GM21528 (cell line): ENCODE results near the gene PDGFC.

Experiments used
- ATAC-seq: cut with Tn5 transposase; IDR thresholded peaks from one replicate; pipeline ENCODE4 v1.9.1; 2021; ENCODE audit warnings: mild to moderate bottlenecking, moderate library complexity; ENCODE audit not compliant: unreplicated experiment, low FRiP score

Gene PDGFC

DNA sequence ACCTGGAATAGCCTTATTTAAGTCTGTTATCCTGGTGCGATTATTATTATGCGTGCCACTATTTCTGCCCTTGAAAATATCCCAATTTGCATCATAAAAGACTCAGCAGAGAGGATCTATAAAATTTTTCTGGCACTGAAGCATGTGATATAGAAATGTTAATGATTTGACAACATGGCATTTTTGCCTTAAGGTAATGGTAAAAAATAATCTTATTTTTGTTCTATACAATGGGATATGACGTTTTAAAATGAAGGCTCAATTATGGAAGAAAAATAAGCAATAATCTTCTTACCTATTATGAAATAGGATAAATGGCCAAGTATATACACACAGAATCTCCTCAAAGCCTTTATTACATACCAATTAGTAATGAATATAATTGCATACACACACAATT, 113.5 kb downstream of the PDGFC start:
- ATAC-seq: no peak

DNA sequence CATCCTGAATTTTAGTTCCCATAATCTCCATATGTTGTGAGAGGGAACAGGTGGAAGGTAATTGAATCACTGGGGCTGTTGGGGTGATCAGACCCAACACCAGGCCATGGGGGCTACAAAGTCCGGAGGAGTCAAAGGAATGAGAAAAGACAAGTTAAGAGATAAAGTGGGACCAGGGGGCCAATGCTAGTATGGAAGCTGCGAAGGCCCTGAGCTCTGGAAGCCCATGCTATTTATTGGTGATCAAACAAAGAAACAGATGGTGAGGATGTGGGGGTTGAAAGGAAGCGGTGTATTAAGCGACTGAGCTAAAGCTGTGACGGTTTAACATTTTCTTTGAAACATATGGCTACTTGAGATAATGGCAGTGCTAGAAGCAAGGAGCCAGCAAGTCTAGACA, 132.8 kb downstream of the PDGFC start:
- ATAC-seq: no peak

DNA sequence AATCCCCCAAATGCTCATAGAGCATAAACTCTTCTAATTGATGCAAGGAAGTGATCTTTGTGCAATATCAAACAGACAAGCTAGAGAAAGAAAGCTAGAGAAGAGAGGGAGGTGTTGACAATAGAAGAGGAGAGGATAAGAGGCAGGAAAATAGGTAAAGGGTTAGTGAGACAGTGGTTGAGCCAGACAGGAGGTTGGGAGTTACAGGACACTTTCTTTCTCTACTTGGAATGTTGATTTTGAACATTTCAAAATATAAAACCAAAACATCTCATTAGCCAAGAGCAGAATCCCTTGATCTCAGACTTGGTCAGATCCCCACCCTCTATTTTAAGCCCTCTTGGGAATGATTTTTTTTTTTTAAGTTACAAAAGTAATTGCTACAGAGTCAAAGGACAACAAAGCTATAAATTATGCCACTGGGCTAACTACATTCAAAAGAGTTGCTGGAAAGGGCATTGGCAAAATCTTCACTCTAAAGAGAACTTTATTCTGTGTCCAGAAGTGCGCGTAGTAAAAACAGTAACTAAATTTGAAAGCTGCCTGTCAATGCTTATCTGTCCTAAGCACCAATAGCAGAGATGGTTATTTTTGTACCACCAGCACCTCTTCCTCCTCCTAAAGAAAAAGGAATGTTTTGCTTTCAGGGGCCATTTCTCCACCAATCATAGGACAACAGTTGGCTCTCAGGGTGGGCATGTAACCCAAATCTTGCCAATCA, 133.8 kb downstream of the PDGFC start:
- ATAC-seq: no peak

DNA sequence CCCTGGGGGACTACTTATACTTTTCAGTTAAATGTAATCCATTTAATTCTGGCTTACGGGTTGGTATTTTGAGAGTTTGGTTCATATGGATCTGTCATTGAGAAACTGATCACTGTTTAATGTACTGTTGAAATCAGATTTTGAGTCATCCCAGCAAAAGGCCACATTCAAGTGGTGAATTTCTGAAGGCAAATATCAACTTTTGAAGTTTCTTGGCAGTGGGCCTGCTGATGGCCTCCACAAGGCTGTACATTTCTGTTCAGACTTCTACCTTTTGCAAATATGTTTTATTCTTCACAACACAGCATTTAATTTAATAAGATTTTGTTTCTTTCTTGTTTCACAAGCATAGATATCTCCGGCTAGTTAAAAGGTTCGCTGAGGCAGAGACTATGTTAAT, 138.7 kb downstream of the PDGFC start:
- no peak for ATAC-seq

DNA sequence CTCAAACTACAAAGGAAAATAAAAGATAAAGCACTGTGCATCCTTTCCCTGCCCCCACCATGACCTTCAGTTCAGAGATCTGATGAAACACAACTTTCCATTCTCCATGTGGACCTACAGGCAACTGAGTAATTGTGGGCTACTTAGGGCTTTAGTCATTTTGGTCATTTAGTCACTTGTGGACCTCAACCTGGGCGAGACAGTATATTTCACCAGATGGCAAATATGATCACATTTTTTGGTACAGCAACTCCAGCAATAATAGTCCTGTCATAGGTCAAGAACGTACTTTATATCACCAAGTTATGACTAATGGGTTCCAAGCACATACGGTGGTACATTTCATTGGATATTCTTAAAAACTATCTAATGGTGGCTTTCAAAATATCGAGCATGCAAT, 141.2 kb downstream of the PDGFC start:
- no peak for ATAC-seq

DNA sequence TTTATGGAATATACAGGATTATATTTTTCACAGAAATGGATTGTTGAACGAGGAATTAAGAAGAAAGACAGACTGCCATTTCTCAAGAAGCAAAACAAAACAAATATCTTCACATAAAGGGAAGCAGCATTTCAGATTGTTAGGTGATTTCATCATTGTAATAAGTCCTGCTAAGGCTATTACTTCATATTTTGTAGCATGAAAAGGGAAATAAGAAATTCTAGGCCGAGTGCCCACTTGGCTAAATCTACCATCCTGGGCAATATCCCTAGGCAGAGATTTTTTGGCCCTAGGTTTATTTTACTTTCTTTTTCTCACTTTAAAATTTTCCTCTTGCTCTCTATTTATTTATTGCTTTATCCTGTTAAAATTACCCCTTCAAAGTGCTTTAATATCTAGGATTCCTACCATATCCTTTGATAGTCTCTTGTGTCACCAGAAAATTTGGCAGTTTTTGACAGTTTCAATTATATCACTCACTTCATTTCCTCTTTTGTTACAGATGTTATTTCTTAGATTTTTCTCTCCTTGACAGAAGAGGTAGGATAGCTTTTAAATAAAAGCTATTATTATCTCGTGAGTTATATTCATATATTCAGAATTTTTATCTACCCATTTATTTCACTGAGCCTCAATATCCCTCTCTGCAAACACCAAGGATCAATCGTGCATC, 142.3 kb downstream of the PDGFC start:
- no peak for ATAC-seq

DNA sequence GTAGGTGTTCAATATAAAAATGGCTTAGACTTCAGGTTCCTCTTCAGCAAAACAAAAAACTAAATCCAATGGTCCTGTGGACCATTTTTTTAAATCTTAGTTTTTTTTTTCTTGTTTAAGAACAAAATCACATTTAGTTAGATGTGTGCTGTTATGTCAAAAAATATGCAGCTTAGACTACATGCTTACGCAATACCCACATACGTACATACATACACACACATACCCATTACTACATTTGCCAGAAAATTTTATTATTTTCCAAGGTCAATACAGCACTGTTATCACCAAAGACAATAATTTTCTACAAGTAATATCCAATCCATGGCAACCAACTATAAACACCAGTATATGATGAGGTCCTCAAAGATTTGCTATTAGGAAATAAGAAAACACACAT, 144.1 kb downstream of the PDGFC start:
- no peak for ATAC-seq

DNA sequence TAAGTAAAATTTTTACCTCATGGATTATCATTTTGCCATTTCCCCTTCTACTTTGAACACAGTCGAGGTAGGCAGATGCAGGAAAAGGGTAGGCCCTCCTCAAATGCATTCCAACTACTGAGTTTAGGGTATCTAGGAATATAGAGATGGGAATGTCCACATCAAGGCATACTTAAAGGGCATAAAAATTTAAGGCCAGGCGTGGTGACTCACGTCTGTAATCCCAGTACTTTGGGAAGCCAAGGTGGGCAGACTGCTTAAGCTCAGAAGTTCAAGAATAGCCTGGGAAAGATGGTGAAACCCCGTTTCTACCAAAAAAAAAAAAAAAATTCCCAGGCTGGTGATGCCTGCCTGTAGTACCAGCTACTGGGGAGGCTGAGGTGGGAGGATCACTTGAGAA, 146.5 kb downstream of the PDGFC start:
- ATAC-seq: no peak

DNA sequence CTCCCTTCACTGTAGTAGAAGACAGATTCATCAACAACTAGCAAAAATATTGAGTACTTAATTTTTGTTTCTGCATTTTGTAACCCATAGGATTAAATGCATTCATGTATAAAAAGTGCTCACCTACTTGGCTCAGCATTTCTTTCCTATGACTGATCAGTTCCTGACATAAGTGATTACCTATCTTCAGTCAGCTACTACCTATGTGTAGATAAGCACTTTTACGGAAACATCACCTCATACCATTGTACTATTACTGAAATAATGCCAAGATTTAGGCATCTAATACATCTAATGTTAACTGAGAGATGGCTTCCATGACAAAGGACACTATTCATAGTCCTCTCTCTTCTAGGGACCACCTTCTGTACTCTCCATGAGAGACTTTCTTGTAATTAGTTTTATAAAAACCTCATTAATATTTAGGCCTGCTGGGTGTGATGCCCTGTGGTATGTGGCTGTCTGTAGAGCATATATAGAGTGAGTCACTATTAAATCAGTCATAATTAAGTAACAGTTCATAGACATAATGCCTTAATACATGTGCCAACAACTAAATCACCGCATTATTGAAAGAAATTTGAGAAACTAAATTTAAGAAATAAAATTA, 147.0 kb downstream of the PDGFC start:
- no peak for ATAC-seq

DNA sequence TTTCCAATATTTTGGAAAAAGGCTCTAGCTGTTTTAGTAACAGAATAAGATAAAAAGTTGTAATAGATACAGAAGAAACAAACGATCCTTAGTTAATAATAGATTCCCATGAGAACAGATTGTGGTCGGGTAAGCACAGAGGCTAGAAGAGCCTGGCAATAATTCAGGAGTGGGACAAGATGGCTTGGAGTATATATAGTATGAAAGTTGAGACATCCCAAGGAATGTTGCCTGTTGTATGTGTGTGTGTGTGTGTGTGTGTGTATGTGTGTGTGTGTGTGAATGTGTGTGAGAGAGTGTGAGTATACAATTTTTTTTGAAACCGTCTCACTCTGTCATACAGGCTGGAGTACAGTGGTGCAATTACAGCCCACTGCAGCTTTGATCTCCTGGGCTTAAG, 150.7 kb downstream of the PDGFC start:
- ATAC-seq: no peak

DNA sequence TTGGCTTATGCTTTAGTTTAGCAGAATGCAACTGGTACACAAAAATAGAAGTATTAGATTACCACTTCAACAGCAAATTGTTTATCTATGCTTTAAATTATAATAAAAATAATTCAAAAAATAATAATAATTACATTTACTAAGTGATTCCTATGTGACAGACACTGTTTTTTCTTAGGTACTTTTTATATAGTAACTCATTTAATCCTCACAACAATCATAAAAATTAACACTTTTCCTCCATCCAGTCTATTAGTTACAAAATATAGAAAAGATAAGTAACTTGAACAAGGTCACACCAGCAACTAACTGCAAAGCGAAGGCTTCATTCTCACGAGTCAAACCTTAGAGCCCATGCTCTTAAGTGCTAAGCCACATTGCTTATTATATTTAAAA, 155.2 kb downstream of the PDGFC start:
- no peak for ATAC-seq

DNA sequence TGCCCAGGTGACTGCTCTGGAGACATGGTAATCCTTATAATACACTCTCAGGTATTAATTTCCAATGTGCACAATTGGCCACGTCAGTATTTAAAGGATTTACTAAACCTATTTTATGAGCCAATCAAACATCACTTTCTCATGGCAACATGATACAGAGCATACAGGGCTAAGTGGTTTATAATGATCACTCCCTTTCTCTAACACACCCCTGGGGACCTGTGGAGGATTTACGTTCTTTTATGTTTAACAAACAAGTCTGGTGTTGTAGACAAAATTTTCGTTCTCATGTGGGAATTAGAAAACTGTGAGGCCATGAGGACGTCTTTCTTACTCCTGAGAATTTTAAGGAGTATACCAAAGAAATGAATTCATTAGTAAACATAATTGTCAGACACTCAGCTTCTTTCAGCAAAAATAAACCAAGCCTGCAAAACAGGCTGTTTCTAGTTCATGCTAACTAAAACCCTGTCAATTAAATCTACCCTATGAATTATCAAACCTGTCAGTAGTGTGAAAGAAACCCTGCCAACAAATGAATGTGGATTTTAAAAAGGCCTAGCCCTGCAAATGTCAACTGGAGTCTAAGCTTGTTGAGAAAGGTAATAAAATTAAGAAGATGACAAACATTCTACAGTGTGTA, 155.8 kb downstream of the PDGFC start:
- ATAC-seq: no peak

DNA sequence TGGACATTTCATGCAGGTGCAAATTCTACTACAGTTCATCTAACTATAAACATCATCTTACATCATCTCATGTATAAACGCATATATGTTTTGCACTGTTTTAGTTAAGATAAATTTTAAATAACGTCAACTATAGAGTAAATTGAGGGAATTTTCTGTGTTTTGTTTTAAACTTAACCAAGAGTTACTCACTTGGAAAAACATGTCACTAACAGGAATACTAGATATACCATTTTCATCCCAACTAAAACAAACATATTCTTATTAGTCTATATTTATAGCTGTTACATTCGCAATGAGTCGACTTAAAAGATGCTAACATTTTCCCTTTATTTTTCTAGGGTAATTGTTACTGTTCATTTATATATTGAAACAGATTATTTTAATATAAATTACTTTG, 159.6 kb downstream of the PDGFC start:
- ATAC-seq: no peak

DNA sequence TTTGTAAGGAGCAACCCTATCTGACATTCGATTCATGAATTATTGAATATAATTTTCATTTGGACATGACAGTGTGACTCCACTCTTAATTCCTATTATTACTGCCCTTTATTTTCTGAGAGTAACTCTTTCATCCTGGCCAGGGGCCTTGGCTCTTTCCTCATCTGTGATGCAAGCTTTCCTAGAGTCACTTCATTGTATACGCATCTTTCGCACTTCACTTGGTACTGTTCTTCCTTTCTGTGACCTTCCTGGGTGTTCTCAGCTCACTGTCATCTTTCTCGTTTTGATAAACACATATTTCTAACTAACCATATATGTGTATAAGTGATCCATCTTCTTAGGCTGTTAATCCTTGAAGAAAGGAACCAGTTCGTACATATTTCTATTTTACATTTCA, 160.3 kb downstream of the PDGFC start:
- no peak for ATAC-seq

DNA sequence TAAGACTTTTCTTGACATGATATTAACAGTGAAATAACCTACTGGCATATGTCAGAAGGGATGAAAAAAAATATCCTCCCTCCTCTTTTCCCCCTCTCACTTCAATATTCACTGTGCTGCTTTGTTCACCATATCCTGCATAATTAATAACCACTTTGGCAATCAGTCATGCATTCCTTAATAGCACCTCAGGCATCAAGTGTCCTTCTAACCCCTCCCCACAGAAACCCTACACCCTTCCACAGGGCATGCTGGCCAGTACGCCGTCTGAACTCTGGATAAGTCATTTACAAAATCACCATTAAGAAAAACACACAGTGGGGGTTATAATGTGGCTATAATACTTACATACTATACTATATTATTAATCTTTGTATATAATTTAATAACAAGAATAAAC, 165.9 kb downstream of the PDGFC start:
- ATAC-seq: no peak

DNA sequence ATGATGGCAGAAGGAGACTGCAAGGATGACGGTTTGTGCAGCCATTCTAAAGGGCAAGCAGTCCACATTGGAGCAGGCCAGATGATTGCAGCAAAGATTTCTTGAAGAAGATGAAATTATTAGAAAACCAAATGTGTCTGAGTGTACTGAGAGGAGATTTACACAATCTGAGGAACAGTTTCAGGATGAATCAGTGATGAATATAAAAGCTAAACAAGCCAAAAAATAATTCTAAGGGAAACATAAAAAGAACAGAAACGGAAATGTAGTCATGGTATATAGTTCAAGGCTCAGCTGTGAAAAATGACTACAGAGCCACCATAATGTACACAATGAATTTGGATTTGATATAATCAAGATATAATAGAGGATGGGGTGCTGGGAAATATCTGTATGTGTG, 168.5 kb downstream of the PDGFC start:
- no peak for ATAC-seq

DNA sequence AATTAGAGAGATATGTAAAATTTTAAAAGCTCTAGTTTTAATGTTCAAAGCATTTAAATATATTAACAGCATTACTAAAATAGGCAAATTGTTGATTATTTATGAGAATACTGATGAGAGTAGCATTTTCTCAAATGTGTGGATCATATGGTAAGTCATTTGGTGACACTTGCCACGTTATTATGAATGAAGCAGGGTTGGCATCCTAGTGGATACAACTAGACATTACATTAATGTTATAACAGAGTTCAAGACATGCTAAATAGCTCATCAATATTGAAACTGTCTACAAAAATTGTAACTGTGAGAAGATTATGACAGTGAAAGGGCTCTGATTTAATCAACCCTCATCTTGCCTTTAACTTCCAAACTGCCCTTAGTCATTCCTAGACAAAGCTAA, 171.1 kb downstream of the PDGFC start:
- ATAC-seq: no peak

DNA sequence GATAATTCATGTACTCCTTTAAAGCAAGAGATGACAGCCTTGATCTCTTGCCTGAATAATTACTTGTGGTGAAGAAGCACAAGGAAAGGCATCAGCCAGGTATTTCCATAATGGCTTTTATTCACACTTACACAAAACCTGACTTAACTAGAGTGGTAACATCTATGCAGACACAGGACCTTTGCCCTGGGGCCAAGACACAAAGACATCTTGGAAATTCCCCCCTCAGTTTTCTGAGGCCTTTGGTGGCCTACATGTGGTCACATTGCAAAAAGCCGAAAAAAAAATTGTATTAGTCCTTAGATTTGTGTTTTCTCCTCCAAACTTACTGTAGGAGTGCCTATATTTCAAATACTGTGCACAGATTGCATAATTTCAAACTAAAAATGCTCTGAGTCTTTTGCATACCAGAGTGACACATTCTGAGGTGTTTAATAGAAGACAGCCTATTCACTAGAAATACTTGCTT, 172.4 kb downstream of the PDGFC start:
- ATAC-seq: no peak

DNA sequence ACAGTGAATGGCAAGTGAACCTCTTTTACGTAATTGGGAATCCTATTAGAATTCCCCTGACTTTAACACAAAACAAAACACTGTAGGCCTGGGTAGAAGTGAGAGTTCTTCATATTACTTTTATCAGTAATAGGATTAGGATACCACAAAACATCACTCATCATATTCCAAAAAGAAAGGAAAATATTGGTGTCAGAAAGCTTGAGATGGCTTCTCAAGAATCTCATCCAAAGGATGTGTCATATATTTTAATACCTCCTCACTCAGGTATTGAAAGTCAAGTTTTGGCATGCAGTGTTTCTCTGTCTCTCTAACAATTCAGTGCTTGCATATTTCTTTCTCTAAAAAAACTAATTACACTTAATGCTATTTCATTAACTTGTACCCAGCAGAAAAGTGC, 173.2 kb downstream of the PDGFC start:
- ATAC-seq: no peak

DNA sequence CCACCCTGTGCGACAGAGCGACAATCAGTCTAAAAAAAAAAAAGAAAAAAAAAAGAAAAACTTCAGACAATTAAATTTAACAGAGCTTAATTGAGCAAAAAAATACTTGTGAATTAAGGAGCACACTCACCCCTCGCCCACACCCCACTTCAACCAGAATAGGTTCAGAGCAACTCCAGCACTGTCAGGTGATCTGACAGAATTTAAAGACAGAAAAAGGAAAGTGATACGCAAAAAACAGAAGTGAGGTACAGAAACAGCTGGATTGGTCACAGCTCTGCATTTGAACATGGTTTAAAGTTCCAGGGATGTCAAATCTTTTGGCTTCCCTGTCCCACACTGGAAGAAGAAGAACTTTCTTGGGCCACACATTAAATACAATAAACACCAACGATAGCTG, 174.4 kb downstream of the PDGFC start:
- no peak for ATAC-seq

DNA sequence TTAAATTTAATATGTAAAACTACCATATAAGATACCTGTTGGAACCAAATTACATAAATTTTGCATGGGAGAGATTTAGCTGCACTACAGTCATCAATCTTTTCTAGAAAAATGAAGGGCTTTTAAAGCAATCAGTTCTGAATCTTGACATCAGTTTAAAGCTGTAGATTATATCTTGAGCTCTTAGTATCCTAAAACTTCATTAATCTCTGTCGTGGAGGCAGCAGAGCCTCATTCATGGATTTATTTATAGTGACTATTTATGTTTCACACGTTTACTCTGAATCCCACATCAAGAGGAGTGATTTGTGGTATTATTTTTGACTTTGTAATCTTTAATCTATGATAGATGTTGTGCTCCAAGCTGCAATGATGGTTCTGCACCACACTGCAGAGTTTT, 175.9 kb downstream of the PDGFC start:
- ATAC-seq: no peak
